Panc1 (cell line): ENCODE measurements around the gene FHAD1. TPM values are rescaled to one million over a fixed set of nuclear protein-coding genes. Genes with fewer than 3 reads are reported as not detected.
"Not testable (repeated sequence)": the region's sequence is repeated elsewhere in the genome, so short reads cannot be mapped to it uniquely, and the experiment has no call there.

Source experiments
- ATAC-seq: fragments of 200-7000 bp; cut with Tn5 transposase; 2 replicates; pipeline ENCODE4 v1.9.1; 2020; ENCODE audit warnings: mild to moderate bottlenecking, moderate library complexity
- BruUV-seq: library from RNA; stranded (reverse); fragments of 400-500 nt; replicated peaks from 2 replicates; lab custom pipeline; 2021; lab: Mats Ljungman, UMichigan
- CTCF ChIA-PET: fragments of 300-600 bp; sonication (Branson Sonifier 250); formaldehyde crosslinking; loops from one replicate; lab custom pipeline; 2022; ENCODE audit warnings: antibody characterized with exemption; lab: Charles Lee
- POLR2A ChIA-PET: fragments of 300-600 bp; sonication (Branson Sonifier 250); formaldehyde crosslinking; loops from one replicate; lab custom pipeline; 2022; ENCODE audit warnings: antibody characterized with exemption; lab: Charles Lee
- DNase-seq: peaks from one replicate; pipeline ENCODE4 v3.0.0-alpha.2; 2010; ENCODE audit warnings: low read depth, low spot score
- H3K27ac ChIP-seq: 2 replicates; pipeline ENCODE4 v1.5.1; 2011; ENCODE audit warnings: mild to moderate bottlenecking, low read length, inconsistent platforms
- H3K27me3 ChIP-seq: fragments of 200-500 bp; sonication (Bioruptor generic); 2 replicates; pipeline ENCODE4 v1.6.0; 2014; ENCODE audit warnings: low read length, inconsistent platforms; ENCODE audit not compliant: control insufficient read depth, insufficient read depth
- H3K36me3 ChIP-seq: fragments of 200-500 bp; sonication (Bioruptor generic); 2 replicates; pipeline ENCODE4 v1.5.1; 2014; ENCODE audit warnings: inconsistent platforms, mild to moderate bottlenecking, low read length, moderate library complexity; ENCODE audit not compliant: control insufficient read depth, insufficient read depth
- H3K4me1 ChIP-seq: 2 replicates; pipeline ENCODE4 v1.5.1; 2011; ENCODE audit warnings: inconsistent platforms, mild to moderate bottlenecking, low read length, moderate library complexity; ENCODE audit not compliant: control insufficient read depth, insufficient read depth
- H3K4me3 ChIP-seq, 2 experiments: 2 replicates each; pipeline ENCODE4 v1.5.1; 2011 to 2012; ENCODE audit warnings: low read depth in 2 of 2, low read length in 2 of 2, mild to moderate bottlenecking in 2 of 2, inconsistent platforms in 1 of 2, moderate library complexity in 1 of 2
- H3K9me3 ChIP-seq: fragments of 200-500 bp; sonication (Bioruptor generic); 2 replicates; pipeline ENCODE4 v1.5.1; 2014; ENCODE audit warnings: low read depth, mild to moderate bottlenecking, inconsistent platforms, low read length, moderate library complexity; ENCODE audit not compliant: control insufficient read depth, insufficient read depth
- POLR2AphosphoS5 ChIP-seq: IDR thresholded peaks from 2 replicates; pipeline ENCODE4 v1.6.1; 2012; ENCODE audit warnings: mild to moderate bottlenecking, low read depth, low read length, moderate library complexity
- REST ChIP-seq, 2 experiments: IDR thresholded peaks; 2 replicates each; pipeline ENCODE4 v1.6.1; 2011 to 2012; ENCODE audit warnings: low read depth in 2 of 2, control low read depth in 1 of 2, low read length in 1 of 2, mild to moderate bottlenecking in 1 of 2, moderate library complexity in 1 of 2; ENCODE audit not compliant: insufficient read depth in 1 of 2
- SIN3A ChIP-seq: IDR thresholded peaks from 2 replicates; pipeline ENCODE4 v1.6.1; 2012; ENCODE audit warnings: low read depth, mild to moderate bottlenecking, low read length, moderate library complexity, borderline replicate concordance; ENCODE audit not compliant: insufficient read depth
- TCF7L2 ChIP-seq: IDR thresholded peaks from 2 replicates; pipeline ENCODE4 v1.6.1; 2011; ENCODE audit warnings: mild to moderate bottlenecking, low read depth, low read length, inconsistent platforms
- in situ Hi-C: cut with HindIII; loops from 2 replicates; pipeline ENCODE4 v1.10.0; 2016; ENCODE audit warnings: low sequenced_read_pairs, low pct_unique_long_range_greater_than_20kb
- intact Hi-C: fragments of 100-400 bp; cut with micrococcal nuclease; formaldehyde crosslinking; loops from one replicate; pipeline ENCODE4 v1.10.0; 2022; ENCODE audit not compliant: unreplicated experiment
- total RNA-seq: library from RNA; stranded (reverse); gene quantifications from one replicate; pipeline ENCODE4 v1.2.1, GENCODE V29; 2021; ENCODE audit not compliant: unreplicated experiment
- TF ChIP-seq, protein P1 (sequence below): fragments of 450-650 bp; IDR thresholded peaks from 2 replicates; pipeline ENCODE4 v1.5.1; 2017; ENCODE audit warnings: mild to moderate bottlenecking

FHAD1 gene
- total RNA-seq, 1 experiment from 2014 or later: 0.23 TPM

GRCh38 chr1:15433471-15433870 is 186.4 kb downstream of the FHAD1 start:
- TF ChIP-seq SIN3A: no peak
- no peak for TF ChIP-seq TCF7L2
- no peak for TF ChIP-seq REST (IDR thresholded peaks at IDR 0.05; ENCODE audit: insufficient read depth in 1 of 2, low read depth in 2 of 2, low read length in 1 of 2)
- TF ChIP-seq POLR2AphosphoS5: no peak
- TF ChIP-seq, protein P1, sequence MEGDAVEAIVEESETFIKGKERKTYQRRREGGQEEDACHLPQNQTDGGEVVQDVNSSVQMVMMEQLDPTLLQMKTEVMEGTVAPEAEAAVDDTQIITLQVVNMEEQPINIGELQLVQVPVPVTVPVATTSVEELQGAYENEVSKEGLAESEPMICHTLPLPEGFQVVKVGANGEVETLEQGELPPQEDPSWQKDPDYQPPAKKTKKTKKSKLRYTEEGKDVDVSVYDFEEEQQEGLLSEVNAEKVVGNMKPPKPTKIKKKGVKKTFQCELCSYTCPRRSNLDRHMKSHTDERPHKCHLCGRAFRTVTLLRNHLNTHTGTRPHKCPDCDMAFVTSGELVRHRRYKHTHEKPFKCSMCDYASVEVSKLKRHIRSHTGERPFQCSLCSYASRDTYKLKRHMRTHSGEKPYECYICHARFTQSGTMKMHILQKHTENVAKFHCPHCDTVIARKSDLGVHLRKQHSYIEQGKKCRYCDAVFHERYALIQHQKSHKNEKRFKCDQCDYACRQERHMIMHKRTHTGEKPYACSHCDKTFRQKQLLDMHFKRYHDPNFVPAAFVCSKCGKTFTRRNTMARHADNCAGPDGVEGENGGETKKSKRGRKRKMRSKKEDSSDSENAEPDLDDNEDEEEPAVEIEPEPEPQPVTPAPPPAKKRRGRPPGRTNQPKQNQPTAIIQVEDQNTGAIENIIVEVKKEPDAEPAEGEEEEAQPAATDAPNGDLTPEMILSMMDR: no peak
- H3K27ac ChIP-seq: no peak overlapping the region
- BruUV-seq: no TSS peak
- no peak for DNase-seq
- peaks cover 11% of the 10 kb centered on the region; the same call in 1 of the 2 replicates for H3K4me1 ChIP-seq
- intact Hi-C loops: loop anchor here (10.0 kb wide), 1 partner anchor 71 kb away; no protein-coding TSS in a partner anchor
- ATAC-seq: no peak
- ChIA-PET POLR2A (no interaction called here), CTCF (no interaction called here)
- no peaks in the 10 kb centered on the region for H3K27me3 ChIP-seq
- H3K9me3 ChIP-seq: no peaks in the 10 kb centered on the region
- H3K36me3 ChIP-seq: no peaks in the 10 kb centered on the region
- in situ Hi-C loops: no loop called here
- H3K4me3 ChIP-seq: no peak overlapping the region

- H3K27me3 ChIP-seq, H3K4me3 ChIP-seq, H3K36me3 ChIP-seq, POLR2A ChIA-PET, ATAC-seq, H3K27ac ChIP-seq, CTCF ChIA-PET, DNase-seq, H3K9me3 ChIP-seq, BruUV-seq, in situ Hi-C loops: not testable (repeated sequence)
- intact Hi-C loops: loop anchor here (10.0 kb wide), 1 partner anchor 70 kb away; no protein-coding TSS in a partner anchor
- peaks cover 11% of the 10 kb centered on the region; the same call in 1 of the 2 replicates for H3K4me1 ChIP-seq
Measured at GRCh38 chr1:15434739-15435138, 187.7 kb downstream of the FHAD1 start.

- no peak for TF ChIP-seq POLR2AphosphoS5
- TF ChIP-seq SIN3A: no peak
- TF ChIP-seq, protein P1: no peak
- TF ChIP-seq REST (IDR thresholded peaks at IDR 0.05; ENCODE audit: insufficient read depth in 1 of 2, low read depth in 2 of 2, low read length in 1 of 2): no peak
- no peak for TF ChIP-seq TCF7L2
- H3K27ac ChIP-seq: no peak overlapping the region
- CTCF ChIA-PET: no interaction called here
- POLR2A ChIA-PET: no interaction called here
- no peak for ATAC-seq
- in situ Hi-C loops (no loop called here), intact Hi-C loops (loop anchor here (10.0 kb wide), 1 partner anchor 69 kb away; no protein-coding TSS in a partner anchor)
- H3K27me3 ChIP-seq: no peaks in the 10 kb centered on the region
- peaks cover 11% of the 10 kb centered on the region; the same call in 1 of the 2 replicates for H3K4me1 ChIP-seq
- DNase-seq: no peak
- no peak overlapping the region for H3K4me3 ChIP-seq
- BruUV-seq: no TSS peak
- no peaks in the 10 kb centered on the region for H3K36me3 ChIP-seq
- H3K9me3 ChIP-seq: no peaks in the 10 kb centered on the region
Measured at GRCh38 chr1:15435239-15436077, 188.4 kb downstream of the FHAD1 start.
